ENCODE measurements around the gene TBCK.

GRCh38 chr4:105996845-105997244, 319.2 kb downstream of the TBCK start:
- TF ChIP-seq POLR2A (IDR thresholded peaks at IDR 0.05; ENCODE audit: borderline replicate concordance, extremely low read depth, insufficient read depth, insufficient read length) (no peak), POLR2AphosphoS5 (IDR thresholded peaks at IDR 0.05; ENCODE audit: low read depth, low read length) (no peak), CEBPB (IDR thresholded peaks at IDR 0.05; ENCODE audit: low read depth) (no peak), FOSL1 (IDR thresholded peaks at IDR 0.05; ENCODE audit: low read depth) (no peak), CTCF (IDR thresholded peaks at IDR 0.05 in 2 of 3, conservative IDR thresholded peaks at IDR 0.05 in 1 of 3; ENCODE audit: borderline replicate concordance in 1 of 3, insufficient read depth in 1 of 3, low read depth in 2 of 3, low read length in 2 of 3) (no peak)
